Measurements from ENCODE around the gene MYL6.

Gene MYL6

GRCh38 chr12:56121204-56121870 is 36.8 kb upstream of the MYL6 start:
- no peak overlapping the region for H3K27ac ChIP-seq (ENCODE audit: low read length)
- peaks cover 13% of the 10 kb centered on the region for H3K4me1 ChIP-seq (ENCODE audit: low read length)
- peaks cover 27% of the 10 kb centered on the region for H3F3A ChIP-seq (ENCODE audit: insufficient read depth, low read length)
- no peaks in the 10 kb centered on the region for H3K9me3 ChIP-seq (replicated peaks; ENCODE audit: insufficient read depth, low read length)
- H3K9me2 ChIP-seq (replicated peaks; ENCODE audit: insufficient read depth, low read length): no peaks in the 10 kb centered on the region
- no peak overlapping the region for H3K4me2 ChIP-seq (ENCODE audit: low read depth, low read length)
- TF ChIP-seq EZH2phosphoT487 (IDR thresholded peaks at IDR 0.05; ENCODE audit: low read length): no peak
- TF ChIP-seq EZH2 (optimal IDR thresholded peaks at IDR 0.05; ENCODE audit: low read depth, low read length): no peak
- TF ChIP-seq CTCF (IDR thresholded peaks at IDR 0.05; ENCODE audit: low read length): no peak
- H2AFZ ChIP-seq (ENCODE audit: low read length): no peak overlapping the region
- H3K36me3 ChIP-seq (replicated peaks; ENCODE audit: insufficient read depth, low read length): no peaks in the 10 kb centered on the region
- H3K79me2 ChIP-seq (ENCODE audit: low read length): peaks cover 32% of the 10 kb centered on the region
- no peak for DNase-seq
- no peaks in the 10 kb centered on the region for H3K27me3 ChIP-seq (replicated peaks; ENCODE audit: insufficient read depth, low read length)
- no peak overlapping the region for H3K9ac ChIP-seq (ENCODE audit: low read length)
- no peaks in the 10 kb centered on the region for H4K20me1 ChIP-seq (ENCODE audit: insufficient read depth, low read length)
- no peak overlapping the region for H3K4me3 ChIP-seq (ENCODE audit: low read length)

- Histone ChIP-seq H4K20me1 (ENCODE audit: insufficient read depth, low read length) (no peaks in the 10 kb centered on the region), H3K4me3 (ENCODE audit: low read length) (no peak overlapping the region), H3K79me2 (ENCODE audit: low read length) (peaks cover 28% of the 10 kb centered on the region), H3K36me3 (replicated peaks; ENCODE audit: insufficient read depth, low read length) (no peaks in the 10 kb centered on the region), H3K4me1 (ENCODE audit: low read length) (peaks cover 25% of the 10 kb centered on the region), H2AFZ (ENCODE audit: low read length) (no peak overlapping the region), H3K9me3 (replicated peaks; ENCODE audit: insufficient read depth, low read length) (no peaks in the 10 kb centered on the region), H3K27ac (ENCODE audit: low read length) (no peak overlapping the region), H3K9me2 (replicated peaks; ENCODE audit: insufficient read depth, low read length) (no peaks in the 10 kb centered on the region), H3K4me2 (ENCODE audit: low read depth, low read length) (no peak overlapping the region), H3F3A (ENCODE audit: insufficient read depth, low read length) (peaks cover 28% of the 10 kb centered on the region), H3K9ac (ENCODE audit: low read length) (no peak overlapping the region), H3K27me3 (replicated peaks; ENCODE audit: insufficient read depth, low read length) (no peaks in the 10 kb centered on the region)
- no peak for DNase-seq
- TF ChIP-seq EZH2 (optimal IDR thresholded peaks at IDR 0.05; ENCODE audit: low read depth, low read length) (no peak), EZH2phosphoT487 (IDR thresholded peaks at IDR 0.05; ENCODE audit: low read length) (no peak), CTCF (IDR thresholded peaks at IDR 0.05; ENCODE audit: low read length) (no peak)
These were observed 35.5 kb upstream of the MYL6 start for GRCh38 chr12:56122637-56123036.

- Histone ChIP-seq H3F3A (ENCODE audit: insufficient read depth, low read length) (peaks cover 22% of the 10 kb centered on the region), H3K4me2 (ENCODE audit: low read depth, low read length) (no peak overlapping the region), H3K36me3 (replicated peaks; ENCODE audit: insufficient read depth, low read length) (no peaks in the 10 kb centered on the region), H3K27ac (ENCODE audit: low read length) (no peak overlapping the region), H3K9me2 (replicated peaks; ENCODE audit: insufficient read depth, low read length) (no peaks in the 10 kb centered on the region), H3K79me2 (ENCODE audit: low read length) (peaks cover 30% of the 10 kb centered on the region), H3K4me1 (ENCODE audit: low read length) (peaks cover 22% of the 10 kb centered on the region), H3K9ac (ENCODE audit: low read length) (no peak overlapping the region), H3K9me3 (replicated peaks; ENCODE audit: insufficient read depth, low read length) (no peaks in the 10 kb centered on the region), H3K27me3 (replicated peaks; ENCODE audit: insufficient read depth, low read length) (no peaks in the 10 kb centered on the region), H3K4me3 (ENCODE audit: low read length) (no peak overlapping the region), H2AFZ (ENCODE audit: low read length) (no peak overlapping the region), H4K20me1 (ENCODE audit: insufficient read depth, low read length) (no peaks in the 10 kb centered on the region)
- no peak for DNase-seq
- TF ChIP-seq EZH2 (optimal IDR thresholded peaks at IDR 0.05; ENCODE audit: low read depth, low read length): no peak
- TF ChIP-seq CTCF (IDR thresholded peaks at IDR 0.05; ENCODE audit: low read length): no peak
- TF ChIP-seq EZH2phosphoT487 (IDR thresholded peaks at IDR 0.05; ENCODE audit: low read length): no peak
These were observed 34.0 kb upstream of the MYL6 start for GRCh38 chr12:56124133-56124532.
